GM12878 (cell line): Measurements from ENCODE around the gene EIF2S1. TPM values are rescaled to one million over a fixed set of nuclear protein-coding genes. Genes with fewer than 3 reads are reported as not detected.

Source experiments
- ATAC-seq: fragments of 200-7000 bp; cut with Tn5 transposase; 3 replicates; pipeline ENCODE4 v1.9.1; 2020; ENCODE audit warnings: mild to moderate bottlenecking, moderate library complexity
- BruUV-seq: library from RNA; stranded (reverse); fragments of 400-500 nt; replicated peaks from 2 replicates; lab custom pipeline; 2021; lab: Mats Ljungman, UMichigan
- CTCF ChIA-PET: fragments of 300-600 bp; sonication (Branson Sonifier 250); formaldehyde crosslinking; extraction: SDS; loops from one replicate; lab custom pipeline; 2021; ENCODE audit warnings: inconsistent platforms; lab: Yijun Ruan, JAX
- POLR2A ChIA-PET: fragments of 350-600 bp; formaldehyde crosslinking; extraction: SDS; loops from one replicate; lab custom pipeline; 2021; ENCODE audit warnings: inconsistent platforms; lab: Charles Lee
- RAD21 ChIA-PET: fragments of 300-600 bp; sonication (Branson Sonifier 250); formaldehyde crosslinking; loops from one replicate; lab custom pipeline; 2023; ENCODE audit warnings: antibody characterized with exemption; ENCODE audit not compliant: unreplicated experiment; lab: Charles Lee
- SMC1A ChIA-PET: fragments of 300-600 bp; sonication (Branson Sonifier 250); formaldehyde crosslinking; loops from one replicate; lab custom pipeline; 2023; ENCODE audit not compliant: unreplicated experiment, uncharacterized antibody; lab: Charles Lee
- DNase-seq: peaks from one replicate; pipeline ENCODE4 v3.0.0-alpha.2; 2011; ENCODE audit warnings: low read depth, low spot score
- FAIRE-seq: peaks from 3 replicates; lab custom pipeline; 2011; peaks lifted over from hg19 to GRCh38; lab: Jason Lieb, UNC
- H2AFZ ChIP-seq: 2 replicates; pipeline ENCODE4 v1.6.0; 2011; ENCODE audit warnings: low read depth, low read length, control low read depth; ENCODE audit not compliant: control insufficient read depth
- H3K27ac ChIP-seq: 2 replicates; pipeline ENCODE4 v1.5.1; 2011; ENCODE audit warnings: control low read depth; ENCODE audit not compliant: control insufficient read depth, insufficient read depth
- H3K27me3 ChIP-seq, 2 experiments: replicated peaks in 1 of 2; 2 replicates each; pipeline versions ENCODE4 v1.6.0 to v1.6.1; 2011; ENCODE audit warnings: low read length in 1 of 2; ENCODE audit not compliant: control insufficient read depth in 2 of 2, insufficient read depth in 2 of 2
- H3K36me3 ChIP-seq, 2 experiments: 2 replicates each; pipeline ENCODE4 v1.5.1; 2011; ENCODE audit warnings: low read length in 1 of 2; ENCODE audit not compliant: control insufficient read depth in 2 of 2, insufficient read depth in 2 of 2
- H3K4me1 ChIP-seq: 2 replicates; pipeline ENCODE4 v1.6.1; 2011; ENCODE audit warnings: mild to moderate bottlenecking, low read length, moderate library complexity, mixed read lengths; ENCODE audit not compliant: control insufficient read depth, insufficient read depth
- H3K4me2 ChIP-seq: 2 replicates; pipeline ENCODE4 v1.6.0; 2011; ENCODE audit warnings: control low read depth; ENCODE audit not compliant: control insufficient read depth, insufficient read depth
- H3K4me3 ChIP-seq: fragments of 200-600 bp; sonication (generic); 2 replicates; pipeline ENCODE4 v1.5.1; 2016
- H3K79me2 ChIP-seq: 2 replicates; pipeline ENCODE4 v1.6.0; 2011; ENCODE audit warnings: low read length; ENCODE audit not compliant: control insufficient read depth, insufficient read depth
- H3K9ac ChIP-seq: 2 replicates; pipeline ENCODE4 v1.8.0; 2011; ENCODE audit warnings: low read length, control low read depth, mixed read lengths; ENCODE audit not compliant: control insufficient read depth, insufficient read depth
- H3K9me3 ChIP-seq: replicated peaks from 3 replicates; pipeline ENCODE4 v1.5.1; 2011; ENCODE audit warnings: mild to moderate bottlenecking, low read length; ENCODE audit not compliant: control insufficient read depth, insufficient read depth
- H4K20me1 ChIP-seq: 2 replicates; pipeline ENCODE4 v1.6.0; 2011; ENCODE audit not compliant: control insufficient read depth, insufficient read depth
- BRCA1 ChIP-seq: IDR thresholded peaks from 2 replicates; pipeline ENCODE4 v1.6.1; 2011; ENCODE audit warnings: low read depth, low read length, improper control_type of control experiment
- HDAC6 ChIP-seq: fragments of 200-600 bp; sonication (generic); IDR thresholded peaks from one replicate; pipeline ENCODE4 v1.8.0; 2017; ENCODE audit warnings: antibody characterized with exemption; ENCODE audit not compliant: unreplicated experiment
- IKZF2 ChIP-seq, 2 experiments: fragments of 450-650 bp; IDR thresholded peaks; 2 replicates each; pipeline ENCODE4 v1.6.1; 2017; ENCODE audit warnings: mild to moderate bottlenecking in 2 of 2, moderate library complexity in 2 of 2
- KLF5 ChIP-seq: fragments of 450-650 bp; IDR thresholded peaks from 2 replicates; pipeline ENCODE4 v1.6.1; 2014; ENCODE audit warnings: mild to moderate bottlenecking; ENCODE audit not compliant: partially characterized antibody
- MTA2 ChIP-seq: fragments of 450-650 bp; IDR thresholded peaks from 2 replicates; pipeline ENCODE4 v1.6.1; 2016; ENCODE audit warnings: low read depth, mild to moderate bottlenecking, moderate library complexity
- NBN ChIP-seq: fragments of 450-650 bp; IDR thresholded peaks from 2 replicates; pipeline ENCODE4 v1.6.1; 2016
- NFYB ChIP-seq: IDR thresholded peaks from 2 replicates; pipeline ENCODE4 v1.6.1; 2011; ENCODE audit warnings: low read depth, mild to moderate bottlenecking, low read length, improper control_type of control experiment, moderate library complexity; ENCODE audit not compliant: insufficient read depth
- NRF1 ChIP-seq: conservative IDR thresholded peaks from 2 replicates; pipeline ENCODE4 v1.6.1; 2011; ENCODE audit warnings: mild to moderate bottlenecking, low read depth, low read length, improper control_type of control experiment
- POLR2AphosphoS5 ChIP-seq: IDR thresholded peaks from 2 replicates; pipeline ENCODE4 v1.6.1; 2011; ENCODE audit warnings: mild to moderate bottlenecking, low read length, inconsistent platforms
- RAD51 ChIP-seq: fragments of 450-650 bp; IDR thresholded peaks from 2 replicates; pipeline ENCODE4 v1.6.1; 2016; ENCODE audit warnings: moderate library complexity, mild to moderate bottlenecking, inconsistent platforms
- RELA ChIP-seq: fragments of 450-650 bp; IDR thresholded peaks from 2 replicates; pipeline ENCODE4 v1.8.0; 2014; ENCODE audit warnings: borderline replicate concordance; ENCODE audit not compliant: partially characterized antibody
- RELB ChIP-seq: fragments of 450-650 bp; IDR thresholded peaks from 2 replicates; pipeline ENCODE4 v1.6.1; 2017; ENCODE audit warnings: low read depth, mild to moderate bottlenecking, moderate library complexity
- RUNX3 ChIP-seq: IDR thresholded peaks from 2 replicates; pipeline ENCODE4 v1.6.1; 2012; ENCODE audit warnings: low read length, inconsistent platforms
- TARDBP ChIP-seq: IDR thresholded peaks from 2 replicates; pipeline ENCODE4 v1.6.1; 2016; ENCODE audit warnings: borderline replicate concordance
- USF1 ChIP-seq: IDR thresholded peaks from 2 replicates; pipeline ENCODE4 v1.6.1; 2011; ENCODE audit warnings: borderline replicate concordance, low read depth, mild to moderate bottlenecking, moderate library complexity, mixed read lengths, low read length; ENCODE audit not compliant: insufficient read depth; ENCODE audit errors: extremely low read length
- ZBTB4 ChIP-seq: fragments of 450-650 bp; formaldehyde crosslinking; IDR thresholded peaks from 2 replicates; pipeline ENCODE4 v1.4.0; 2022; ENCODE audit warnings: mild to moderate bottlenecking, moderate library complexity
- ZZZ3 ChIP-seq: IDR thresholded peaks from 2 replicates; pipeline ENCODE4 v1.6.1; 2011; ENCODE audit warnings: low read depth; ENCODE audit not compliant: control insufficient read depth, insufficient read length
- WGBS: methylation state at CpG from one replicate; pipeline ENCODE4 v1.1.6; 2016; ENCODE audit warnings: low lambda C conversion rate; ENCODE audit not compliant: insufficient replicate concordance, insufficient coverage; ENCODE audit errors: missing lambda C conversion rate; 5-methylcytosine and 5-hydroxymethylcytosine counted together
- in situ Hi-C: fragments of 300-500 bp; cut with MboI; formaldehyde crosslinking; loops from 9 replicates; pipeline ENCODE4 v1.14.3; 2018; ENCODE audit warnings: mixed read lengths
- intact Hi-C: fragments of 100-400 bp; cut with micrococcal nuclease; formaldehyde crosslinking; loops from one replicate; pipeline ENCODE4 v1.14.2; 2022; ENCODE audit not compliant: unreplicated experiment
- polyA plus RNA-seq, 11 experiments: library from polyadenylated mRNA; depleted of rRNA in 4 of 11; unstranded in 6 of 11; stranded (reverse) in 5 of 11; fragments of >200 nt; fragmentation: Nextera tagmentation in 4 of 11; fragmentation: Illumina TruSeq in 1 of 11; extraction: Ambion mirVana in 4 of 11; extraction: Trizol in 1 of 11; gene quantifications; 1 replicate in 1 of 11; 2 replicates in 10 of 11; pipeline versions ENCODE4 v1.2.1 to v1.2.3, GENCODE V29; 2011 to 2016; ENCODE audit warnings: inconsistent platforms in 2 of 11, missing spikeins in 2 of 11, low read depth in 1 of 11
- total RNA-seq, 4 experiments: library from RNA; depleted of rRNA in 3 of 4; stranded (reverse); fragments of >200 nt in 3 of 4; fragmentation: Illumina TruSeq in 1 of 4; extraction: Trizol in 1 of 4; gene quantifications; 2 replicates each; pipeline versions ENCODE4 v1.2.1 to v1.2.3, GENCODE V29; 2013 to 2021

EIF2S1 gene
- total and polyA plus RNA-seq, 10 of the 15 experiments (the other 5 are each of a cell fraction or from before 2014, with no cell fraction given): 155 to 563 (median 262) TPM

GRCh38 chr14:67409461-67409860 lies 49.3 kb downstream of the EIF2S1 start:
- TF ChIP-seq KLF5 (no peak), NFYB (no peak), HDAC6 (no peak), POLR2AphosphoS5 (no peak), BRCA1 (no peak), NRF1 (no peak), RAD51 (no peak), ZBTB4 (CRISPR knock-in tag) (no peak), ZZZ3 (no peak), MTA2 (no peak), IKZF2 (IDR thresholded peaks at IDR 0.05) (no peak), RELA (no peak), USF1 (no peak), NBN (no peak), RUNX3 (no peak), TARDBP (no peak), RELB (no peak)
- H3K9me3 ChIP-seq: no peaks in the 10 kb centered on the region
- no peaks in the 10 kb centered on the region for H3K36me3 ChIP-seq
- ChIA-PET POLR2A (no interaction called here), CTCF (interaction anchor here (0.7 to 0.8 kb wide), 2 partner anchors 33 to 295 kb away, joined by 3 to 4 read pairs; no protein-coding TSS in a partner anchor), SMC1A (no interaction called here), RAD21 (no interaction called here)
- DNase-seq (no peak), ATAC-seq (no peak), FAIRE-seq (no peak)
- intact Hi-C loops: no loop called here
- no peaks in the 10 kb centered on the region for H3K79me2 ChIP-seq
- H3K4me2 ChIP-seq: no peak overlapping the region
- no peaks in the 10 kb centered on the region for H3K4me1 ChIP-seq
- no peak overlapping the region for H2AFZ ChIP-seq
- in situ Hi-C loops: no loop called here
- no TSS peak for BruUV-seq
- H3K9ac ChIP-seq: no peak overlapping the region
- H3K27ac ChIP-seq: no peak overlapping the region
- H3K4me3 ChIP-seq: no peak overlapping the region
- H3K27me3 ChIP-seq: no peaks in the 10 kb centered on the region
- WGBS: 82% methylated on average over 8 of the region's 8 CpGs
- H4K20me1 ChIP-seq: no peaks in the 10 kb centered on the region
